Measurements from ENCODE around the gene SLC16A12.

The SLC16A12 gene

GRCh38 chr10:89505640-89506275 is 29.6 kb downstream of the SLC16A12 start:
- DNase-seq = no peak

GRCh38 chr10:89504691-89505090 is 30.7 kb downstream of the SLC16A12 start:
- no peak for DNase-seq

- DNase-seq = no peak
These were observed 31.6 kb downstream of the SLC16A12 start for GRCh38 chr10:89503652-89504370.

GRCh38 chr10:89503151-89503550 is 32.2 kb downstream of the SLC16A12 start:
- DNase-seq = no peak

GRCh38 chr10:89502549-89502948 is 32.8 kb downstream of the SLC16A12 start:
- DNase-seq = no peak

GRCh38 chr10:89494575-89494974 is 40.8 kb downstream of the SLC16A12 start:
- no peak for DNase-seq

GRCh38 chr10:89494068-89494467 is 41.3 kb downstream of the SLC16A12 start:
- no peak for DNase-seq

- no peak for DNase-seq
These were observed 43.5 kb downstream of the SLC16A12 start for GRCh38 chr10:89491932-89492331.

GRCh38 chr10:89490596-89491335 is 44.6 kb downstream of the SLC16A12 start:
- DNase-seq = no peak

GRCh38 chr10:89482256-89482655 is 53.1 kb downstream of the SLC16A12 start:
- DNase-seq = no peak

- DNase-seq = no peak
These were observed 53.7 kb downstream of the SLC16A12 start for GRCh38 chr10:89481662-89482061.

GRCh38 chr10:89479771-89480446 is 55.5 kb downstream of the SLC16A12 start:
- no peak for DNase-seq

GRCh38 chr10:89478739-89479654 is 56.4 kb downstream of the SLC16A12 start:
- DNase-seq = no peak

GRCh38 chr10:89478085-89478738 is 57.2 kb downstream of the SLC16A12 start:
- no peak for DNase-seq

GRCh38 chr10:89476150-89476549 is 59.2 kb downstream of the SLC16A12 start:
- no peak for DNase-seq

- DNase-seq = no peak
These were observed 59.8 kb downstream of the SLC16A12 start for GRCh38 chr10:89475591-89475998.

GRCh38 chr10:89475125-89475524 is 60.3 kb downstream of the SLC16A12 start:
- no peak for DNase-seq

GRCh38 chr10:89474452-89474851 is 60.9 kb downstream of the SLC16A12 start:
- no peak for DNase-seq

GRCh38 chr10:89471110-89471809 is 64.1 kb downstream of the SLC16A12 start:
- no peak for DNase-seq

- no peak for DNase-seq
These were observed 64.8 kb downstream of the SLC16A12 start for GRCh38 chr10:89470628-89471027.

GRCh38 chr10:89469517-89469916 is 65.9 kb downstream of the SLC16A12 start:
- DNase-seq = no peak

Measured in NCI-H510A treated with DMSO at 0.1 percent for 48 hours (cell line).